Measurements from ENCODE around the gene SSX2IP.

Gene SSX2IP

GRCh38 chr1:84721152-84721551, 30.9 kb upstream of the SSX2IP start:
- TF ChIP-seq CTCF (conservative IDR thresholded peaks at IDR 0.05; ENCODE audit: control insufficient read depth, insufficient read depth, low read depth, low read length), result no peak
- peak; percentile 80 for DNase-seq (ENCODE audit: low read depth)
- H3K4me3 ChIP-seq (ENCODE audit: control insufficient read depth, low read depth, low read length), result no peak overlapping the region

- DNase-seq (ENCODE audit: low read depth), result no peak
- no peak for TF ChIP-seq CTCF (conservative IDR thresholded peaks at IDR 0.05; ENCODE audit: control insufficient read depth, insufficient read depth, low read depth, low read length)
- H3K4me3 ChIP-seq (ENCODE audit: control insufficient read depth, low read depth, low read length), result no peak overlapping the region
Observed at GRCh38 chr1:84720221-84720780, 30.0 kb upstream of the SSX2IP start.

- no peak for TF ChIP-seq CTCF (conservative IDR thresholded peaks at IDR 0.05; ENCODE audit: control insufficient read depth, insufficient read depth, low read depth, low read length)
- H3K4me3 ChIP-seq (ENCODE audit: control insufficient read depth, low read depth, low read length), result no peak overlapping the region
- no peak for DNase-seq (ENCODE audit: low read depth)
Observed at GRCh38 chr1:84719543-84720217, 29.4 kb upstream of the SSX2IP start.

GRCh38 chr1:84715342-84716019, 25.2 kb upstream of the SSX2IP start:
- no peak for DNase-seq (ENCODE audit: low read depth)
- no peak overlapping the region for H3K4me3 ChIP-seq (ENCODE audit: control insufficient read depth, low read depth, low read length)
- no peak for TF ChIP-seq CTCF (conservative IDR thresholded peaks at IDR 0.05; ENCODE audit: control insufficient read depth, insufficient read depth, low read depth, low read length)

GRCh38 chr1:84712276-84712874, 22.1 kb upstream of the SSX2IP start:
- no peak overlapping the region for H3K4me3 ChIP-seq (ENCODE audit: control insufficient read depth, low read depth, low read length)
- TF ChIP-seq CTCF (conservative IDR thresholded peaks at IDR 0.05; ENCODE audit: control insufficient read depth, insufficient read depth, low read depth, low read length), result no peak
- peak; percentile 86 for DNase-seq (ENCODE audit: low read depth)

GRCh38 chr1:84711869-84712268, 21.6 kb upstream of the SSX2IP start:
- H3K4me3 ChIP-seq (ENCODE audit: control insufficient read depth, low read depth, low read length), result no peak overlapping the region
- no peak for TF ChIP-seq CTCF (conservative IDR thresholded peaks at IDR 0.05; ENCODE audit: control insufficient read depth, insufficient read depth, low read depth, low read length)
- peak; percentile 13 for DNase-seq (ENCODE audit: low read depth)

Measured in fibroblast of mammary gland (primary cell).